PC-3 (cell line): ENCODE data around the gene AFF3. TPM values are rescaled to one million over a fixed set of nuclear protein-coding genes. Genes with fewer than 3 reads are reported as not detected.

Experiments
- ATAC-seq: fragments of 200-7000 bp; cut with Tn5 transposase; 2 replicates; pipeline ENCODE4 v1.9.1; 2020; ENCODE audit warnings: mild to moderate bottlenecking, moderate library complexity
- BruUV-seq: library from RNA; stranded (reverse); fragments of 400-500 nt; replicated peaks from 2 replicates; lab custom pipeline; 2021; lab: Mats Ljungman, UMichigan
- CTCF ChIA-PET: fragments of 300-600 bp; sonication (Branson Sonifier 250); formaldehyde crosslinking; loops from one replicate; lab custom pipeline; 2022; ENCODE audit warnings: antibody characterized with exemption; lab: Charles Lee
- POLR2A ChIA-PET: fragments of 300-600 bp; sonication (Branson Sonifier 250); formaldehyde crosslinking; loops from one replicate; lab custom pipeline; 2022; ENCODE audit warnings: antibody characterized with exemption; ENCODE audit not compliant: unreplicated experiment; lab: Charles Lee
- DNase-seq: peaks from one replicate; pipeline ENCODE4 v3.0.0-alpha.2; 2015
- H2AFZ ChIP-seq: fragments of 300-600 bp; sonication (generic); 2 replicates; pipeline ENCODE4 v1.6.0; 2016; ENCODE audit warnings: antibody characterized with exemption, low read length
- H3F3A ChIP-seq: fragments of 300-600 bp; sonication (generic); one replicate; pipeline ENCODE4 v1.6.0; 2017; ENCODE audit warnings: antibody characterized with exemption, low read length, control low read depth, mild to moderate bottlenecking; ENCODE audit not compliant: unreplicated experiment
- H3K27ac ChIP-seq: fragments of 300-600 bp; sonication (generic); 2 replicates; pipeline ENCODE4 v1.5.1; 2016; ENCODE audit warnings: mild to moderate bottlenecking, low read length
- H3K27me3 ChIP-seq: fragments of 300-600 bp; sonication (generic); 2 replicates; pipeline ENCODE4 v1.6.1; 2016; ENCODE audit warnings: low read length, mixed read lengths
- H3K36me3 ChIP-seq: fragments of 300-600 bp; sonication (generic); 2 replicates; pipeline ENCODE4 v1.6.1; 2016; ENCODE audit warnings: low read depth, mixed run types, low read length, mixed read lengths
- H3K4me1 ChIP-seq: fragments of 300-600 bp; sonication (generic); 2 replicates; pipeline ENCODE4 v1.5.1; 2016; ENCODE audit warnings: low read length; ENCODE audit not compliant: insufficient read depth
- H3K4me2 ChIP-seq: fragments of 300-600 bp; sonication (generic); 2 replicates; pipeline ENCODE4 v1.6.0; 2016; ENCODE audit warnings: low read length
- H3K4me3 ChIP-seq: fragments of 300-600 bp; sonication (generic); 2 replicates; pipeline ENCODE4 v1.5.1; 2016; ENCODE audit warnings: mild to moderate bottlenecking, low read length, mixed read lengths
- H3K79me2 ChIP-seq: fragments of 300-600 bp; sonication (generic); 2 replicates; pipeline ENCODE4 v1.6.1; 2017; ENCODE audit warnings: low read length, mixed read lengths
- H3K9ac ChIP-seq: fragments of 300-600 bp; sonication (generic); 2 replicates; pipeline ENCODE4 v1.6.0; 2016; ENCODE audit warnings: mild to moderate bottlenecking, low read length
- H3K9me2 ChIP-seq: fragments of 300-600 bp; sonication (generic); replicated peaks from 2 replicates; pipeline ENCODE4 v1.6.1; 2016; ENCODE audit warnings: mixed run types, low read length, mixed read lengths
- H3K9me3 ChIP-seq: fragments of 300-600 bp; sonication (generic); 2 replicates; pipeline ENCODE4 v1.6.1; 2016; ENCODE audit warnings: low read length, mixed read lengths
- H4K20me1 ChIP-seq: fragments of 300-600 bp; sonication (generic); 2 replicates; pipeline ENCODE4 v1.6.1; 2016; ENCODE audit warnings: low read length, mixed read lengths
- EZH2 ChIP-seq: fragments of 300-600 bp; sonication (generic); IDR thresholded peaks from one replicate; pipeline ENCODE4 v1.6.1; 2017; ENCODE audit warnings: antibody characterized with exemption, mild to moderate bottlenecking, low read length; ENCODE audit not compliant: unreplicated experiment
- EZH2phosphoT487 ChIP-seq: fragments of 300-600 bp; sonication (generic); IDR thresholded peaks from 2 replicates; pipeline ENCODE4 v1.6.1; 2018; ENCODE audit warnings: mild to moderate bottlenecking, antibody characterized with exemption, low read length, borderline replicate concordance
- intact Hi-C: fragments of 100-400 bp; cut with micrococcal nuclease; formaldehyde crosslinking; loops from 2 replicates; pipeline ENCODE4 v1.9.0; 2023
- total RNA-seq: library from RNA; depleted of rRNA; stranded (reverse); fragments of >200 nt; gene quantifications from 2 replicates; pipeline ENCODE4 v1.2.3, GENCODE V29; 2014
- TF ChIP-seq, protein P1 (sequence below): fragments of 300-600 bp; sonication (generic); conservative IDR thresholded peaks from 2 replicates; pipeline ENCODE4 v1.5.1; 2017; ENCODE audit warnings: antibody characterized with exemption, low read depth, mild to moderate bottlenecking, low read length

AFF3 gene
- total RNA-seq, 1 experiment from 2014 or later: 0.04 TPM

DNA sequence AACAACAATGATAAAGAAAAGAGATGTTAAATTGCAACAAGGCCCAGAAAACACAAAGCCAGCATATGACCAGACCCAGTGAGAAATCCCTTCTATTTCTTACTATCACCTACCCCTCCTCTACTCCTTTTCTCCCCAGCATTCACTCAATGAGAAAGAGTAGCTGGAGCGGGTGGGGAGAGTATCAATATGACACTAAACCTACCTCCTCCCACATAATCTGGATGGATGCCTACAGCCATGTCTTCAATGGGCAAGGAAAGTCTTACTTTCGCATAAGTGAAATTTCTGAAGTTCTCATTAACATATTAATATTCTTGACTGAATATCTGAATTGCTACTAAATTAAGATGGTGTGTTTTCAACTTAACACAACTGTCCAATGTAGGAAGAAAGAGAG lies 78.2 kb downstream of the AFF3 start:
- Histone ChIP-seq H3K27ac (no peak overlapping the region), H3K9me3 (no peaks in the 10 kb centered on the region), H3K9ac (no peak overlapping the region), H3K9me2 (no peaks in the 10 kb centered on the region), H3K36me3 (no peaks in the 10 kb centered on the region), H3K4me1 (peaks cover 14% of the 10 kb centered on the region), H3K4me2 (no peak overlapping the region), H3K27me3 (no peaks in the 10 kb centered on the region), H2AFZ (no peak overlapping the region), H3K79me2 (no peaks in the 10 kb centered on the region), H3F3A (no peaks in the 10 kb centered on the region), H3K4me3 (no peak overlapping the region), H4K20me1 (no peaks in the 10 kb centered on the region)
- DNase-seq (no peak), ATAC-seq (no peak)
- CTCF ChIA-PET: no interaction called here
- POLR2A ChIA-PET: no interaction called here
- intact Hi-C loops: loop anchor here (10.0 kb wide), 1 partner anchor 179 kb away; no protein-coding TSS in a partner anchor
- TF ChIP-seq EZH2 (no peak), EZH2phosphoT487 (no peak)
- TF ChIP-seq, protein P1, sequence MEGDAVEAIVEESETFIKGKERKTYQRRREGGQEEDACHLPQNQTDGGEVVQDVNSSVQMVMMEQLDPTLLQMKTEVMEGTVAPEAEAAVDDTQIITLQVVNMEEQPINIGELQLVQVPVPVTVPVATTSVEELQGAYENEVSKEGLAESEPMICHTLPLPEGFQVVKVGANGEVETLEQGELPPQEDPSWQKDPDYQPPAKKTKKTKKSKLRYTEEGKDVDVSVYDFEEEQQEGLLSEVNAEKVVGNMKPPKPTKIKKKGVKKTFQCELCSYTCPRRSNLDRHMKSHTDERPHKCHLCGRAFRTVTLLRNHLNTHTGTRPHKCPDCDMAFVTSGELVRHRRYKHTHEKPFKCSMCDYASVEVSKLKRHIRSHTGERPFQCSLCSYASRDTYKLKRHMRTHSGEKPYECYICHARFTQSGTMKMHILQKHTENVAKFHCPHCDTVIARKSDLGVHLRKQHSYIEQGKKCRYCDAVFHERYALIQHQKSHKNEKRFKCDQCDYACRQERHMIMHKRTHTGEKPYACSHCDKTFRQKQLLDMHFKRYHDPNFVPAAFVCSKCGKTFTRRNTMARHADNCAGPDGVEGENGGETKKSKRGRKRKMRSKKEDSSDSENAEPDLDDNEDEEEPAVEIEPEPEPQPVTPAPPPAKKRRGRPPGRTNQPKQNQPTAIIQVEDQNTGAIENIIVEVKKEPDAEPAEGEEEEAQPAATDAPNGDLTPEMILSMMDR: no peak
- no TSS peak for BruUV-seq

DNA sequence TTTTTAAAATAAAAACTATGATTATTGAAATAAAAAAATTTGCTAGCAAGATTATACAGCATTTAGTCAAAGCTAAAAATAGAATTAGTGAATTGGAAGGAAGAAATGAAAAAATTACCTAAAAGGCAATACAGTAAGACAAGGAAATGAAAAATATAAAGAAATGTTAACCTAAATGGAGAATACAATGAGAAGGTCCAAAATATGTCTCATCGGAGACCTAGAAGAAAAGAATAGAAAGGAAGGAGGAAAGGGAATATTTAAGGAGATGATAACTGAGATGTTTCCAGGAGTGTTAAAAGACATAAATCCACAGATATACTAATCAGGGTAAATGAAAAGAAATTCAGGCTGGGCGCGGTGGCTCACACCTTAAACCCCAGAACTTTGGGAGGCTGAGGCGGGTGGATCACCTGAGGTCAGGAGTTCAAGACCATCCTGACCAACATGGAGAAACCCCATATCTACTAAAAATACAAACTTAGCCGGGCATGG lies 78.9 kb downstream of the AFF3 start:
- Histone ChIP-seq H3F3A (no peaks in the 10 kb centered on the region), H4K20me1 (no peaks in the 10 kb centered on the region), H3K9me3 (no peaks in the 10 kb centered on the region), H3K9ac (no peak overlapping the region), H3K27ac (no peak overlapping the region), H3K4me3 (no peak overlapping the region), H3K79me2 (no peaks in the 10 kb centered on the region), H3K27me3 (no peaks in the 10 kb centered on the region), H3K4me2 (no peak overlapping the region), H3K36me3 (no peaks in the 10 kb centered on the region), H3K9me2 (no peaks in the 10 kb centered on the region), H3K4me1 (peaks cover 10% of the 10 kb centered on the region), H2AFZ (no peak overlapping the region)
- TF ChIP-seq EZH2: no peak
- TF ChIP-seq EZH2phosphoT487: no peak
- TF ChIP-seq, protein P1: no peak
- no peak for ATAC-seq
- ChIA-PET CTCF (no interaction called here), POLR2A (interaction anchor here (0.6 kb wide), 1 partner anchor 94 kb away, joined by 5 read pairs; no protein-coding TSS in a partner anchor)
- no peak for DNase-seq
- intact Hi-C loops: loop anchor here (10.0 kb wide), 1 partner anchor 179 kb away; no protein-coding TSS in a partner anchor
- BruUV-seq: no TSS peak

DNA sequence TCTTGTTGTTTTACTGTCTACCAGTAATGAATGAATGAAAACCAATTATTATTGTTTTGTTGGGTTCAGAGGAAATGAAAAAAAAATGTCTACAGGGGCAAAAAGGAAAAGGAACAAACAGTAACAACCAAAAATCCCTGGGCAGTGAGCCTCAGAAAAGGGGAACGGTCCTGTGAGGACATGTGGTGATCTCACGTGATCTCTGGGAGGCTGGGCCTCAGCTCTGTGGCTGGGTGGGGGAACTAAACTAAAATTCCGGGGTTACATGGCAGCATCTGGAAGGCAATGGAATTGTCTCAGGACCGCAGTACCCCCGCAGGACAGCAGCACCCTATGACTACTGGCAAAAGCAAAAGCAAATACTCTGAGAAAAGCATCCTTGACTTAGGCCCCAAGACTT lies 80.1 kb downstream of the AFF3 start:
- Histone ChIP-seq H3K36me3 (no peaks in the 10 kb centered on the region), H3K4me2 (no peak overlapping the region), H3K9ac (no peak overlapping the region), H2AFZ (no peak overlapping the region), H3K27me3 (no peaks in the 10 kb centered on the region), H3K9me2 (no peaks in the 10 kb centered on the region), H3K4me3 (no peak overlapping the region), H3K79me2 (no peaks in the 10 kb centered on the region), H3F3A (no peaks in the 10 kb centered on the region), H3K27ac (no peak overlapping the region), H3K9me3 (no peaks in the 10 kb centered on the region), H3K4me1 (peaks cover 1% of the 10 kb centered on the region), H4K20me1 (no peaks in the 10 kb centered on the region)
- no peak for ATAC-seq
- ChIA-PET CTCF (no interaction called here), POLR2A (no interaction called here)
- no TSS peak for BruUV-seq
- no peak for DNase-seq
- intact Hi-C loops: loop anchor here (10.0 kb wide), 1 partner anchor 178 kb away; no protein-coding TSS in a partner anchor
- no peak for TF ChIP-seq EZH2phosphoT487
- no peak for TF ChIP-seq EZH2
- TF ChIP-seq, protein P1: no peak
